OCI-LY1 (cell line): ENCODE measurements around the gene RNF224.

ENCODE experiments used
- H2AFZ ChIP-seq: fragments of 200-600 bp; sonication (generic), shearing (Covaris generic); 2 replicates; pipeline ENCODE4 v1.6.0; 2014; ENCODE audit warnings: antibody characterized with exemption, mild to moderate bottlenecking, low read length
- H3F3A ChIP-seq: fragments of 200-600 bp; sonication (generic), shearing (Covaris generic); 2 replicates; pipeline ENCODE4 v1.6.0; 2014; ENCODE audit warnings: mild to moderate bottlenecking, antibody characterized with exemption, low read length, moderate library complexity; ENCODE audit not compliant: insufficient read depth
- H3K27ac ChIP-seq: fragments of 200-600 bp; sonication (generic); 2 replicates; pipeline ENCODE4 v1.5.1; 2014; ENCODE audit warnings: low read length, mixed run types, mild to moderate bottlenecking, low read depth; ENCODE audit not compliant: poor library complexity, severe bottlenecking
- H3K27me3 ChIP-seq: fragments of 200-600 bp; sonication (generic); 2 replicates; pipeline ENCODE4 v1.6.0; 2014; ENCODE audit warnings: antibody characterized with exemption, mild to moderate bottlenecking, low read length, moderate library complexity; ENCODE audit not compliant: insufficient read depth
- H3K36me3 ChIP-seq: fragments of 200-600 bp; sonication (generic); 2 replicates; pipeline ENCODE4 v1.6.1; 2014; ENCODE audit warnings: mild to moderate bottlenecking, antibody characterized with exemption, low read length, moderate library complexity, mixed read lengths; ENCODE audit not compliant: insufficient read depth
- H3K4me1 ChIP-seq: fragments of 200-600 bp; sonication (generic); 2 replicates; pipeline ENCODE4 v1.5.1; 2014; ENCODE audit warnings: mild to moderate bottlenecking, low read length, moderate library complexity; ENCODE audit not compliant: insufficient read depth, severe bottlenecking
- H3K4me2 ChIP-seq: fragments of 200-600 bp; sonication (generic), shearing (Covaris generic); 2 replicates; pipeline ENCODE4 v1.6.1; 2014; ENCODE audit warnings: low read length
- H3K4me3 ChIP-seq: fragments of 200-600 bp; sonication (generic); 2 replicates; pipeline ENCODE4 v1.5.1; 2014; ENCODE audit warnings: low read length, low read depth, mild to moderate bottlenecking, mixed read lengths; ENCODE audit not compliant: poor library complexity, severe bottlenecking
- H3K79me2 ChIP-seq: fragments of 200-600 bp; shearing (Covaris generic); 2 replicates; pipeline ENCODE4 v1.6.1; 2016; ENCODE audit warnings: mixed run types, low read length, mixed read lengths; ENCODE audit not compliant: insufficient read depth
- H3K9ac ChIP-seq: fragments of 200-600 bp; sonication (generic), shearing (Covaris generic); 2 replicates; pipeline ENCODE4 v1.6.1; 2014; ENCODE audit warnings: mild to moderate bottlenecking, low read length, mixed read lengths
- H3K9me2 ChIP-seq: fragments of 200-600 bp; sonication (generic), shearing (Covaris generic); 2 replicates; pipeline ENCODE4 v1.6.1; 2014; ENCODE audit warnings: low read depth, mild to moderate bottlenecking, low read length, mixed read lengths
- H3K9me3 ChIP-seq: fragments of 200-600 bp; shearing (Covaris generic); 2 replicates; pipeline ENCODE4 v1.6.1; 2014; ENCODE audit warnings: low read length, mixed read lengths
- H4K20me1 ChIP-seq: fragments of 200-600 bp; sonication (generic), shearing (Covaris generic); 2 replicates; pipeline ENCODE4 v1.6.0; 2016; ENCODE audit warnings: mild to moderate bottlenecking, low read length; ENCODE audit not compliant: insufficient read depth
- EZH2 ChIP-seq: fragments of 200-600 bp; sonication (generic), shearing (Covaris generic); IDR thresholded peaks from 2 replicates; pipeline ENCODE4 v1.8.0; 2017; ENCODE audit warnings: borderline replicate concordance, mixed run types, mild to moderate bottlenecking, antibody characterized with exemption, low read length, moderate library complexity, mixed read lengths
- TF ChIP-seq, protein P1 (sequence below): fragments of 200-600 bp; sonication (generic), shearing (Covaris generic); IDR thresholded peaks from 2 replicates; pipeline ENCODE4 v1.5.1; 2017; ENCODE audit warnings: mild to moderate bottlenecking, antibody characterized with exemption, low read length, moderate library complexity, mixed read lengths

RNF224 gene

GRCh38 chr9:137240318-137240840, 13.1 kb downstream of the RNF224 start:
- Histone ChIP-seq H3K27ac (peak overlapping the region; percentile 67), H3K9me2 (no peaks in the 10 kb centered on the region), H3K36me3 (peaks cover 28% of the 10 kb centered on the region), H3K27me3 (0 out of 2 replicates have a peak, but pooled peaks cover 4% of the 10 kb centered on the region), H3K4me3 (peak overlapping the region; percentile 73), H3K79me2 (peaks cover 6% of the 10 kb centered on the region; the same call in 1 of the 2 replicates), H2AFZ (no peak overlapping the region), H3K4me2 (peak overlapping the region; percentile 66), H4K20me1 (no peaks in the 10 kb centered on the region), H3F3A (no peaks in the 10 kb centered on the region), H3K9me3 (no peaks in the 10 kb centered on the region), H3K9ac (peak overlapping the region; percentile 86), H3K4me1 (peaks cover 38% of the 10 kb centered on the region)
- TF ChIP-seq EZH2, result no peak
- TF ChIP-seq, protein P1, sequence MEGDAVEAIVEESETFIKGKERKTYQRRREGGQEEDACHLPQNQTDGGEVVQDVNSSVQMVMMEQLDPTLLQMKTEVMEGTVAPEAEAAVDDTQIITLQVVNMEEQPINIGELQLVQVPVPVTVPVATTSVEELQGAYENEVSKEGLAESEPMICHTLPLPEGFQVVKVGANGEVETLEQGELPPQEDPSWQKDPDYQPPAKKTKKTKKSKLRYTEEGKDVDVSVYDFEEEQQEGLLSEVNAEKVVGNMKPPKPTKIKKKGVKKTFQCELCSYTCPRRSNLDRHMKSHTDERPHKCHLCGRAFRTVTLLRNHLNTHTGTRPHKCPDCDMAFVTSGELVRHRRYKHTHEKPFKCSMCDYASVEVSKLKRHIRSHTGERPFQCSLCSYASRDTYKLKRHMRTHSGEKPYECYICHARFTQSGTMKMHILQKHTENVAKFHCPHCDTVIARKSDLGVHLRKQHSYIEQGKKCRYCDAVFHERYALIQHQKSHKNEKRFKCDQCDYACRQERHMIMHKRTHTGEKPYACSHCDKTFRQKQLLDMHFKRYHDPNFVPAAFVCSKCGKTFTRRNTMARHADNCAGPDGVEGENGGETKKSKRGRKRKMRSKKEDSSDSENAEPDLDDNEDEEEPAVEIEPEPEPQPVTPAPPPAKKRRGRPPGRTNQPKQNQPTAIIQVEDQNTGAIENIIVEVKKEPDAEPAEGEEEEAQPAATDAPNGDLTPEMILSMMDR, result no peak; the same call in 1 of the 2 replicates

DNA sequence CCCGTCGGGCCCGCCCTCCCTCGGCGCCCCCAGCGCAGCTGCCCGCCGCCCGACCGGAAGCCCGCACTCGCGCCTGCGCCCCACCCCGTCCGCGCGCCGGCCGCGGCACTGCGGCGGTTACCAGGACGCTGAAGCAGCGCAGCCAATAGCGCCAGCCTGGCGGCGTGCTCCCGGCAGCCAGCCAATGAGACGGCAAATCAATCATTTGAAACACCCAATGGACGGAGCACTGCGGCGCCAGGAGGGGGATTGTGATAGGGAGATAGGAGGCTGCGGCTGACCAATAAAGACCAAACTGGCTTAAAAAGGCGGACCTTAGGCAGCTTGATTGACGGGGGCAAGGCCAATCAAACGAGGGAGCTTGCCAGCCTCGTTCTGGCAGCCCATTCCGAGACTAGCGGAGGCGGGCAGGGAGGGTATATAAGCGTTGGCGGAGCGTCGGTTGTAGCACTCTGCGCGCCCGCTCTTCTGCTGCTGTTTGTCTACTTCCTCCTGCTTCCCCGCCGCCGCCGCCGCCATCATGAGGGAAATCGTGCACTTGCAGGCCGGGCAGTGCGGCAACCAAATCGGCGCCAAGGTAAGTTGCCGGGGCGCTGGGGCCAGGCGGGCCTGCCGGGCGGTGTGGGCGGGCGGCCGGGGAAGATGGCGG, 13.7 kb downstream of the RNF224 start, which contains the start of gene TUBB4B:
Gene TUBB4B, plus strand, starts transcription at position 447 of the 649 bp plus-strand sequence. Its CDS starts 74 bp downstream, at position 521.
- H3K4me3 ChIP-seq, result peak within 1 kb of the TSS; percentile 100
- peaks cover 38% of the 10 kb centered on the region for H3K4me1 ChIP-seq
- H2AFZ ChIP-seq, result no peak within 1 kb of the TSS
- no peaks in the 10 kb centered on the region for H3K9me2 ChIP-seq
- H3K4me2 ChIP-seq, result peak within 1 kb of the TSS; percentile 100
- peak within 1 kb of the TSS; percentile 67 for H3K27ac ChIP-seq
- peaks cover 6% of the 10 kb centered on the region; the same call in 1 of the 2 replicates for H3K79me2 ChIP-seq
- no peaks in the 10 kb centered on the region for H3F3A ChIP-seq
- H3K9me3 ChIP-seq, result no peaks in the 10 kb centered on the region
- TF ChIP-seq, protein P1, result no peak
- TF ChIP-seq EZH2, result no peak
- H3K27me3 ChIP-seq, result 0 out of 2 replicates have a peak, but pooled peaks cover 6% of the 10 kb centered on the region
- H4K20me1 ChIP-seq, result no peaks in the 10 kb centered on the region
- H3K36me3 ChIP-seq, result peaks cover 28% of the 10 kb centered on the region
- peak within 1 kb of the TSS; percentile 99 for H3K9ac ChIP-seq

DNA sequence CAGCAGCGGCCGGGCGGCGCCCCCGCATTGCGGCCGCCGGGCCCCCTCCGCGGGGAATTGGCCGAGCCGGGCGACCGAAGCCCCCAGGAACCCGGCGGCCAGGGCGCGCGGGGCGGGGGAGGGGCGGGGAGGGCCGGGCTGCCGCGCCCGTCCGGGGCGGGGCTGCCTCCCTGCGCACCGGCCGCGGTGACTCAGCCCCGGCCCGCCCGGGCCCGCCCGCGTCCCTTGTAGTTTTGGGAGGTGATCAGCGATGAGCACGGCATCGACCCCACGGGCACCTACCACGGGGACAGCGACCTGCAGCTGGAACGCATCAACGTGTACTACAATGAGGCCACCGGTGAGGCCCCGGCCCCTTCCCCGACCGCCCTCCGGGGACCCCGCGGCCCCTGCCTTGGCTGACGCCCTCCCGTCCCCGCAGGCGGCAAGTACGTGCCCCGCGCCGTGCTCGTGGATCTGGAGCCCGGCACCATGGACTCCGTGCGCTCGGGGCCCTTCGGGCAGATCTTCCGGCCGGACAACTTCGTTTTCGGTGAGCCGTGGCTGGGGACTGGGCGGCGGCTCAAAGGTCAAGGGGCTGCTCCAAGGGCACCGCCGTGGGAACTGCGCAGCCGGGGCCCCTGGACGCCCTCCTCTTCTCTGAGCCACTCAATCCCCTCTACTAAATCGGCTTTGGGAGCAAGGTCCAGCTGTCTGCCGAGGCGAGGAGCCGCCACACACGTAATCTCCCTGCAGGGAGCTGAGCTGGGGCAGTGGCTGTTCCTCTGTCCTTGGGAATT, 14.4 kb downstream of the RNF224 start:
- H3K36me3 ChIP-seq, result peaks cover 28% of the 10 kb centered on the region
- H3K4me3 ChIP-seq, result peak overlapping the region; percentile 100
- no peak overlapping the region for H2AFZ ChIP-seq
- no peak overlapping the region for H3K27ac ChIP-seq
- peak overlapping the region; percentile 100 for H3K4me2 ChIP-seq
- H3F3A ChIP-seq, result no peaks in the 10 kb centered on the region
- no peaks in the 10 kb centered on the region for H4K20me1 ChIP-seq
- H3K9me2 ChIP-seq, result no peaks in the 10 kb centered on the region
- peaks cover 6% of the 10 kb centered on the region; the same call in 1 of the 2 replicates for H3K79me2 ChIP-seq
- H3K9ac ChIP-seq, result peak overlapping the region; percentile 99
- H3K4me1 ChIP-seq, result peaks cover 36% of the 10 kb centered on the region
- no peaks in the 10 kb centered on the region for H3K9me3 ChIP-seq
- H3K27me3 ChIP-seq, result 0 out of 2 replicates have a peak, but pooled peaks cover 6% of the 10 kb centered on the region
- no peak for TF ChIP-seq EZH2
- TF ChIP-seq, protein P1, result no peak
